GM18861 (cell line): ENCODE results near the gene KANK3.
A peak's percentile ranks its signal among the peaks of the same experiment; 100 is the strongest.

Experiments
- ATAC-seq: cut with Tn5 transposase; IDR thresholded peaks from one replicate; pipeline ENCODE4 v1.9.1; 2021; ENCODE audit not compliant: unreplicated experiment

Gene KANK3

DNA sequence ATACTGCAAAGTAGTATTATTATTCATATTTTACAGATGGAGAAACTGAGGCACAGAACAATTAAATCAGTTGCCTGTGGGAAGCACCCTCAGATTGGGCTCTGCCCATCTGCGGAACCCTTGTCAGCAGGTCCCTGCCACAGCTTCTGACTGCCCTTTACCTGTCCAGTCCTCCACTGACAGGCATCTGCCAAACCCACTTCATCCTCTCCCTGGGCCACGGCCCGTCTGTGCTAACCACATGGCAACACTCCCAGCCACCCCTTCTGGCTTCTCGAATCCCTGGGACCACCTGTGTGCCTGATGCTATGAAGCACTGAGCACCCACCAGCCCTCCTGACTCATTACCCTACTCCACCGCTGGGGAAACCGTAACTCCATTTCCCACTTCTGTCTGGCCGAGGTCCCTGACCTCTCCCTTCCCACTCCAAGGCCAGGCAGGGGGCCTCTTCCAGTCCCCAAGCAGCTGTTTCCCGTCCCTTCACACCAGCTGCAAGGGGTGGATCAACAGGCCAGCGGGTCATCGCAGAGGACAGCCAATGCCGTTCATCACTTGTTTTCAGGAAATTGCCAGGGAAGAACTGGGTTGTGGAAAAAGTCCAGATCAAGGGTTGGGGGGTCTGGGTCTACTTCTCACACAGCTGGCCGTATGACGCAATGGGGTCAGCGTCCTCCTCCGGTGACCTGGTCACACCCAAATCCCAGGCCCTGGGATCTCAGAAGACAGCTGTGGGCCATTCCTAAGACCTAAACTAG, 2.5 kb downstream of the KANK3 start:
- no peak for ATAC-seq

DNA sequence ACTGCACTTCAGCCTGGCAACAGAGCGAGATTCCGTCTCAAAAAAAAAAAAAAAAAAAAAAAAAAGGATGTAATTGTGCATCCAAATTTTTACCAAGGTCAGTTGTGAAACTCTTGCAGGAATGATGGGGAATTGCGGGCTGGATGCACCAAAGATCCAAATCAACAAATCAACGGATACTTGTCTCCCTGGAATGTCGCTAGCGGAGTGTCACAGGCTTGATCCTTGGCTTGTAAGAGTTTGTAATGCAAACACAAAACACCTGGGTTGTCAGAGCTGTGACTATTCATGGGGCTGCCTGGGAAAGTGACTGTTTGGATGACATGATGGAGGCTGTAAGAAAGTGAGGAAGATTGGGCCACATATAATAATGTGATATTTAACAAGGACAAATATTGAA, 4.2 kb downstream of the KANK3 start:
- no peak for ATAC-seq

DNA sequence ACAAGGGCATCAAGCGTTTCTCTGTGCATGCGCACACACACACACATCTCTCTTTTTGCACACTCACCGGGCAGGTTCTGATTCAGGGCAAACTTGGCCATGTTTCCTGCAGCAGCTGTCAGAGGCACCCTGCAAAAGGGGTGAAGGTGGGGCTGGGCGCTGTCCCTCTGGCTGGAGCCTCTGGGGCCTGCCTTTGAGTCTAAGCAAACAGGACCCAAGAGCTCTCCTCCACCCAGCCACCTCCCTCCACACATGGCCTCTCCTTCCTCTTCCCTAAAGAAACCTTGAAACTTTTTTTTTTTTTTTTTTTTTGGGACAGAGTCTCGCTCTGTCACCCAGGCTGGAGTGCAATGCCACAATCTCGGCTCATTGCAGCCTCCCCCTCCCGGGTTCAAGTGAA, 5.3 kb downstream of the KANK3 start:
- no peak for ATAC-seq

DNA sequence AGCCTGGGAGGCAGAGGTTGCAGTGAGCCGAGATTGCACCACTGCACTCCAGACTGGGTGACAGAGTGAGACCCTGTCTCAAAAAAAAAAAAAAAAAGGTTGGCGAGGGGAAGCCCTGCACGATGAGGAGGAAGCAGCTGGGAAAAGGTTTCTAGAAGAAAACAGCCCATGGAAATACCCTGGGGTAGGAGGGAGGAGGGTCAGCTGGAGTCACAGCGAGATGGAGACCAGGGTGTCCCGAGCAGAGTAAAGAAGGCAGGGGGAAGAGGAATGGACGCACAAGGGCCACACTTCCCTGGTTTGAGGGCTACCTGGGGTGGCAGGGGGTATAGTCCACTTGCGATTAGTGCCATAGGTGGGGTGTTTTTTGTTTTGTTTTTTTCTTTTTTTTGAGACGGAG, 6.4 kb downstream of the KANK3 start:
- no peak for ATAC-seq

DNA sequence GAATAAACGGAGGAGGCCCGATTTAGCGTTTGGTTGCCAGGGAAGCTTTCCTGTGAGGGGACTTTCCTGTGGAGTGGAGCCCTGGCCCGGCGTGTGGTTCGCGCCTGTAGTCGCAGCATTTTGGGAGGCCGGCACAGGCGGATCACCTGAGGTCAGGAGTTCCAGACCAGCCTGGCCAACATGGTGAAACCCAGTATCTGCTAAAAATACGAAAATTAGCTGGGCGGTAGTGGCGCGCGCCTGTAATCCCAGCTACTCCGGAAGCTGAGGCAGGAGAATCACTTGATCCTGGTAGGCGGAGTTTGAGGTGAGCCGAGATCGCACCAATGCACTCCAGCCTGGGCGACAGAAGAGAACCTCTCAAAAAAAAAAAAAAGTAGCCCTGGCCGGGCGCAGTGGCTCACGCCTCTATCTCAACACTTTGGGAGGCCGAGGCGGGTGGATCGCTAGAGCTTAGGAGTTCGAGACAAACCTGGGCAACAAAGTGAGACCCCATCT, 6.9 kb downstream of the KANK3 start:
- ATAC-seq = no peak

DNA sequence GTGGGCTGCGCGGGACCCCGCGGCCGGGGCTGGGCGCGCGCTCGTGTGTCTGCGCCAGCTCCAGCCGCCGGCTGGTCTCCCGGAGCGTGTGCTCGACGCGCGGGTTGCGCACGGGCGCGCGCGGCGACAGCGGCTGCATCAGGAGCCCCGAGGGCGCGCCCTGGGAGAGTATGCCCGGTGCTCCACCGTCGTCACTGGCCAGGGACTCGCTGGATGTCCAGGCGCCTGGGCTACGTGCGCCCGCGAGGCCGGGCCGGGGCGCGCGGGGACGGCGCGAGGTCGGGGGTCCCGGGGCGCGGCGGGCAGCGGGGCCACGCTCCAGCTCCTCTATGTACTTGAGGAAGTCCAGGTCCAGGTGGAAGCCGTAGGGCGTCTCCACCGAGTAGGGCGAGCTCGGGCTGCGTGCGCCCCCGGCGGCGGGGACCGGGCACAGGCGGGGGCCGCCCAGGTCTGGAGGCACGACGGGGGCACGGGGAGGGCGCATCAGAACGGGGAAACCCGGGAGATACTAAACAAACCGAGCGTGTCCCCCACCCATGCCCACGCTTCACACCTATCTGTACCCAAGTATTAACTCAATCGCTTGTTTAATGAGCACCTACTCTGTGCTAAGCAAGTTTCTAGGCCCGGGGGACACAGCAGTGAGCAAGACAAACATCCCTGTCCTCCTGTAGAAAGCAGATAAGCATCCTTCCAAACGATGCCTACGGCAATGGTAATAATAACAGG, 7.6 kb downstream of the KANK3 start:
- no peak for ATAC-seq

DNA sequence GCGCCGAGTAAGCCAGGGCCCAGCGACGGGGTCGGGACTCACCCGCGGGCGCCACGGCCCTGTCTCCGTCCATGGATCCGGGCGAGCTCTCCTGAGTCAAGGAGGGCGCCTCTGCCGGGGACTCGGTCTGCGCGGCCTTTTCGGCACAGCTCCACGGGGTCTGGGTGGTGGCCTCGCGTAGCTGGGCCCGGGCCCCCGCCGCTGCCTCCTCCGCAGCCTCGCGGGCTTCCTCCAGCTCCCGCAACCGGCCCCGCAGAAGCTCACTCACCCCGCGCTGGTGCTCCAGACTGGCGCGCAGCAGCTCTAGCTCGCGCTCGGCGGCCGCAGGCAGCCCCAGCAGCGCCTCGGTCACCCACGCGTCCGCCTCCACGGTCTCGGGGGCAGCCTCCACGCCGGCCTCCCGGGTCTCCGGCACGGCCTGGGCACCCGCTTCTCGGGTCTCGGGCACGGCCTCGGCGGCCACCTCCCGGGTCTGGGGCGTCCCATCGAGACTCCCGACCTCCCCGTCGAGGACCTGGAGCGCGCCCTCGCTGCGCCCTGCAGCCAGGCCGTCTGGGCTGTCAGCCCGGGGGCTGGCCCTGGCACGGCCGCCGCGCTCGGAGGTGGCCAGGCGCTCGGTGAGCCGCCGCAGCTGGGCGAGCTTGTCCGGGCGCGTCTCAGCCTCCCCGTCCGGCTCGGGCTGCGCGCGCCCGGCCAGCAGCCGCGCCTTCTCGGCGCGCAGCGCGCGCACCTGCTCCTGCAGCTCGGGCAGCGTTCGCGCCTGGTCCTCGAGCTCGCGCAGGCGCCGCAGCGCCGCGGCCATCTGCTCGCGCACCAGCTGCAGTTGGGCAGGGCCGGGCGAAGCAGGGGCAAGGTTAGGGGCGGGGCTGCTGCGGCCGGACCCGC, 8.4 kb downstream of the KANK3 start:
- ATAC-seq = no peak

DNA sequence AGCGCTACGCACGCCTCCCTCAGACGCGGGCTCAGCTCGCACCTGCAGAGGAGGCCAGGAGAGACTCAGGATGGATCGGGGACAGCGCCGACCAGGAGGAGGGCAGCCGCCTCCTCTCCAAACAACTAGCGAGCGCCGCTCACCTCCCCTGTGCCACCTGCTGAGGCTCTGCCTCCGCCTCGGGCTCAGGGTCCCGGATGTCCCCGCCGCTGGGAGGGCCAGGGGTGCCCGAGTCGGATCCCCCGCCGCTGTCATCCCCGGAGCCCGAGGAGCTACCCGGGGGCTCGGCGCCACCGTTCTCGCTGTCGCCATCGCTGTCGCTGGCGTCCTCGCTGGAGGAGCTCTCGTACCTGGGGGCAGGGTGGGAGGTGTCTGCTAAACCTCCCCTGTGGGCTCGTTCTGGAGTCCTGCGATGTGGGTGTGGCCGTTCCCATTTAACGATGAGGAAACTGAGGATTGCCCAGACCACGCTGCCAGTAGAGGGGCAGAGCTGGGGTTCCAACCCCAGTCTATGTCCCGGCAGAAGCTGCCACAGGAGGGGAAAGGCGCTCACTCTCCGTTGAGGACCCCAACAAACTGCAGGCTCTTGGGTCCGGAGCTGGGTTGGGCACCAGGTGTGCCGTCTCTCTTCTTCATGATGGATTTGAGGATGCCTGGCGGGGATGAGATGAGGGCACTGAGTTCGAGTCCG, 9.2 kb downstream of the KANK3 start:
- no peak for ATAC-seq

DNA sequence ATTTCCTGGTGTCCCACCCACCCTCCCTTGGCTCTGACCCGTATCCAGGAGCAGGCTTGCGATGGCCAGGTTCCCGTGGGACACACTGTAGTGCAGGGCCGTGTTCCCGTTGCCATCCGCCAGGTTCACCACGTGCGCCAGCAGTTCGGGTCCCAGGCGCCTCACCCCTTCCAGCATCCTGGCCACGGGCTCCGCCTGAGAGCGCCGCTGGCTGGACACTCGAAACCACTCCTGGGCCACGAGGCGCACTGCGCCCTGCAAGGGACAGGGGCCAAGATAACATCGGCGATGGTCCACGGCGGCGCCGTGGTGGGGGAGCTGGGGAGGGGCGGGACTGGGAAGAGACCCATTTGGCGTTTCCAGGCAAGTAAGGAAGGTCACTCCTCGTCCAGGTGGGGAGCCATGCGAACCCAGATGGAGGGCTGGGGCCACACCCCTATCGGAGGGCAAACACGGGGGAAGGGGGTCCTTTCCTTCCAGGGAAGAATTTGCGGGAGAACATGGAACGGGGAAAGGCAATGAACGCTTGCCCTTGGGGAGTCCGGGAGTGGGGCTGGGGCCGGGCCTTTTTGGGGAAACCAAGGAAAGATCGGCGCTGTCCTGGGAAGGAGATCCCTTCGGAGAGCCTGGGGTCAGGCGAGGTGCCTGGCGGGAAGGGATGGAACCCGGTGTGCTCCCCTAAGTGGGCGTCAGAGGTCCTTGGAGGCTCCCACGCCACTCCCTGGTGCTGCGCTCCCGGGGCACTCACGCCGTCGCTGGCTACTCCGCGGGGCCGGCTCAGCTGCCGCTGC, 9.9 kb downstream of the KANK3 start:
- ATAC-seq = no peak

DNA sequence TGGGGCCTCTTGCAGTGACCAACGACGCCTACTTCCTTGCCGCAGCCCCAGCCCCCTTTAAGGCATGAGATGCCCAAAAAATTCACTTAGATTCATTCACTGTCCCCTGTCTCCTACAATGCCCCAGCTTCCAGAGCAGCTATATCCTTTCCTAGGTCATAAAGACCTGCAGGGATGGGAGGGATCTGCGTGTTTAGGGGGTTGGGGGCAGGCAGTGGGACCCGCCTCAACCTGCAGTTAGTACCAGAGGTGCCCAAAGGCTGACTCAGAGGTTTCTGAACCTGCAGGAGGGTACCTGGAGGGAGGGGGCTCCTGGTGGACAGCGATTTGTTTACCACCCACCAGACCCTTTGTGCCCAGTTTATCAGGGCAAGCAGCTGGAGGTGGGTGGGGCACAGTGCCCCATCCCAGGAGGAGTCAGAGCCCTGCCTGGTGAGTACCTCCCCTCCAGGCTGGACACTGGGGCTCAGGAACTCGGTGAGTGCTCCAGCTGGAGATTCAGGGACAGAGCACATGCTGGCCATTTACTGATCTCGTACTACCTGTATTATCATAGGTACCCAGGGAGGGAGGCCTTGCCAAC, 11.7 kb downstream of the KANK3 start:
- ATAC-seq = no peak

DNA sequence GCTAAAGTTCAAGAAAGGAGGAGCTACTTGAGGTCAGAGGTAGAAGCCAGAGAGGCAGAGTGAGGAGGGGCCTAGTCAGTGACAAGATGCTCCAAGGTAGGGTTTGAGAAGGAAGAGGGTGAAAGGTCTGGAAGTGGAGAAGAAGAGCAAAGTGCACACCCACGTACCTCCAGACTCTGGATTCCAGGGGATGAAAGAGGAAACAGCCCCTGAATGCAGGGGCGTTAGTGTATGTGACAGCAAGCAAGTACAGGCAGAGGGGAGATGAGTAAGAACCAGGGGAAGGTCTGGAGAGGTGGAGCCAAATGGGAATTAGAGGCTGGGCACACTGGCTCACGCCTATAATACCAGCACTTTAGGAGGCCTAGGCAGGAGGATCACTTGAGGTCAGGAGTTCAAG, 13.1 kb downstream of the KANK3 start:
- no peak for ATAC-seq

DNA sequence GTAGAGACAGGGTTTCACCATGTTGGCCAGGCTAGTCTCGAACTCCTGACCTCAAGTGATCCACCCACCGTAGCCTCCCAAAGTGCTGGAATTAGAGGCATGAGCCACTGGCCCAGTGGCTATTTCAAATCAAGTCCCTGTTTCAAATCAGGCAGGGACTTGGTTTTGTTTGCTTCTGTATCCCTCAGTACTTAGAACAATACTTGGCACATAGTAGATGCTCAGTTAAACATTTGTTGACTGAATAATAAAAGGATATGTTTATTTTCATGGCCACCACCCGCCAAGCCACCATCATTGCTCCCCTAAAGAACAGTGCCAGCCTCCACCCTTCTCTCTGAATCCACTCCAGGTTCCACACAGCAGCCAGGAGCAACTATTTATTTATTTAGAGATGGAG, 17.6 kb downstream of the KANK3 start:
- ATAC-seq = no peak

DNA sequence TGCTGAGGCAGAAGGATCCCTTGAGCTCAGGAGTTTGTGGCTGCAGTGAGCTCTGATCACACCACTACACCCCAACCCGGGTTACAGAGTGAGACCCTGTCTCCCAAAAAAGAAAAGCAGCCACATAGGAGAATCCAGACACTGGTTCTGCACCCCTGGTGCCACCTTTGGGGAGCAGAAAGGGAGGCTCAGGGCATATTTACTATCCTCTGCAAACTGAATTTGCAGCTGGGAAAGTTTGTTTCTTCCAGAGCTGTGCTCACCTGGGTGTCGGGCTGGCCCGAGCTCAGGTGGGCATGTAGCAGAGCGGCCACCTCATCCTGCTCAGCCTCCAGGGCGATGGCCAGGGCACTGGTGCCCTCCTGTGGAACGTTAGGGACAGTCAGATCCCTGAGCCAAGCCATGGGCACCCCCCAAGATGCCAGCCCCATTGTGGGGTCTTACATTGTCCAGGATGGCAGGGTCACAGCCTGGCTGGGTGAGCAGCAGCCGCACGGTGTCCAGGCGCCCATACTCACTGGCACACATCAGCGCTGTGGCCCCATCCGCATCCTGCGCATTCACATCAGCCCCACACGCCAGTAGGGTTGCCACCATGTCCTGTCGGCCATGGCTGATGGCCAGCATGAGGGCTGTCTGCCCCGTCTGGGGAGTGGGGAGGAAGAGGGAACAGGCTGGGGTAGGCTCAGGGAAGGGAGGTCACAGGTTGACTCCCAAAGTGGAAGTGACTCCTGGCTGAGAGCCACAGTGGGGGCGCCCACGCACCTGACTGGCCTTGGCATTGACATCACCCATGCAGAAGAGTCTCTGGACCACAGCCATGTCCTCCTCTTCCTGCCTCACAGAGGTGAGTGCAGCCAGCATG, 18.6 kb downstream of the KANK3 start:
- ATAC-seq = no peak

DNA sequence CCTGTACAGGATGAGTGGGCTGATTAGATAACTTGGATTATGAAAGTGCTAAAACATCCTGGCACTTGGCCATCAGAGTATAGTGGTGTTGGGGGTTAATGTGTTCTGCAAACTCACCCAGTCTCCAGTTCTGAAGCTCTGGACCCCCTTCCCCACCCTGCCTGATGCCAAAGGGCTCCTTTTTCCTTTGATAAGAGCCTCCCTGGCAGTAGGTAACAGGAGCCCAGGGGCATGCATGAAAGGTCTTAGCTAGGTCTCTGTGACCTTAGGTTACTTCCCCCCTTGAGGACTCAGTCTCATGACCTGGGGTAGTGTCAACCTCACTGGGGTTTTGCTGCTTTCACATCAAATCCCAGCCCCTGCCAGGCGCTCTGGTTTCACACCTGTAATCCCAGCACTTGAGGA, 19.3 kb downstream of the KANK3 start:
- no peak for ATAC-seq

DNA sequence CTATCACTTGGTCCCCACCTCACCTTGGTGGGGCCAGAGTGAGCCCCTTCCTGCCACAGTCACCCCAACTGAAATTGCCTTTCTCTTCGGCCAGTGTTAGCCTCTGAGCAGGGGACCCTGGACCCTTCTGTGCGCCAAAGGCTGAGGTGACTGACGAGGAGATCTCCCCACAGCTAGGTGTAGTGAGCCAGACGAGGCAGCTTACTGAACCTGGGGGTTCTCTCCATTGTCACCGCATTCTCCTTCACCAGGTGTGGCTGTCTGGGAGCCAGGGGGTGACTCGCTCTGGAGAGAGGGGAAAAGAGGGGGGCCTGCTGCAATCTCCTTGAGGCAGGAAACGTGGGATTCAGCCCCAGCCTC, 20.4 kb downstream of the KANK3 start:
- ATAC-seq = no peak

DNA sequence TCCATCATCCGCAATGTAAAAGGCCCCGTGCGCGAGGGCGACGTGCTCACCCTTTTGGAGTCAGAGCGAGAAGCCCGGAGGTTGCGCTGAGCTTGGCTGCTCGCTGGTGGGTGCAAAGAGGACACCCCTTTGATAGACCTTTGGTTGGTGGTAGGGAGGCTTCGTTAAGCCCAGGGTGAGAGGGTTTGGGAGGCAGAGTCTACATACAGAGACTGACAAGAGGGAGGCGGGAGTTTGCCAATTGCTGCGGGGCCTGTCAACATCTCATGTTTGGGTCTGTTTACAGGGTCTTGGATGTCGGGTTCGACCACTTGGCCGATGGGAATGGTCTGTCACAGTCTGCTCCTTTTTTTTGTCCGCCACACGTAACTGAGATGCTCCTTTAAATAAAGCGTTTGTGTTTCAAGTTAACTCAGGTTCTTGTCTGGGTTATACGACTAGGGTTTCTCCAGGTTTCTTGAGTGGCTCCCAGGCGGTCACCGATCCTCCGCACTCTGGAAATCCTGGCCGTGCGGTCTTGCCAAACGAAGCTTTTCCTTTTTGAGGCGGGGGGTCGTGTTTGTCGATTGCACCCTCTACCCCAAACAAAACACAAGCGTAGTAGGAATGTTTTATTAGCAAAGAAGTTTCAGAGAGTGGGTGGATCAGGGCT, 20.9 kb downstream of the KANK3 start:
- ATAC-seq = no peak

DNA sequence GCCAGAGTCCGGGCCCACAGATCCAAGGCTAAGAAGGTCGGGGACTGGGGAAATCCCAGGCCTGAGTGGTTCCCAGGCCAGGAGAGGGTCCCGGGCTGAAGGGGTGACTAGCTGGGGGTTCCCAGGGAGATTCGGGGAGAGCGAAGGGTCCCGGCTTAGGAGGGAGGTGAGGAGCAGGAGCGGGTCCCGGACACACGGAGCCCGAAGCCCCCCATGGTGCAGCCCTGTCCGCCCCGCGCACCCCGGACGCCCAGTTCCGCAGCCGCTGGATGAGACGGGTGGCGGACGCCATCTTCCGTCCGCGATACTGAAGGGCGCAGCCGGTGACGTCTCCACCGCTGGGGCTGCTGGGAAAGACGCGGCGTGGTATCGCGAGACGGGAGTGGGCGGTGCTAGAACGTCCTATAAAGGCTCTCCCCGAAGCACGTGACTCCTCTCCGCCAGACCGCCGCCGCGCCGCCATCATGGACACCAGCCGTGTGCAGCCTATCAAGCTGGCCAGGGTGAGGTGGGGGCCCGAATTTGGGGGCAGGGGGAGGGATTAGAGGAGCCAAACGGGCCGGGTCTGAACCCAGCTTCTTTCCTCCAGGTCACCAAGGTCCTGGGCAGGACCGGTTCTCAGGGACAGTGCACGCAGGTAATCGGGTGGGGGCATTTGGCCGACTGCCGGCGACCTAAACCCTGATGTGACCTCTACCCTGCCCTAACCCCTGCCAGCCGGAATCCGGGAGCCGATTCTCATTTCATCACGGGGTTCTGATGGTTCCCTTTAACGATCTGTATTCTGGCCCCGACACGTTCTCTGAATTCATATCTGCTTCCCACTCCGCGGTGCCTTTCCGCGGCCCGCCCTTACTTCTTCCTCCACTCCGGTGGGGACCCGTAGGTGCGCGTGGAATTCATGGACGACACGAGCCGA, 21.7 kb downstream of the KANK3 start, which contains the start of the genes NDUFA7 and RPS28:
TSS of gene NDUFA7 (minus strand) at position 309 of the 919 bp plus-strand sequence. CDS start at position 292, 17 bp downstream.
TSS of gene RPS28 (plus strand) at position 430 of the 919 bp plus-strand sequence. CDS start at position 465, 35 bp downstream.
- peak; percentile 85 for ATAC-seq
